Hepatocyte (in vitro differentiated cells): ENCODE measurements around the gene NBPF9. TPM values are rescaled to one million over a fixed set of nuclear protein-coding genes. Genes with fewer than 3 reads are reported as not detected.
"Not testable (repeated sequence)": the region's sequence is repeated elsewhere in the genome, so short reads cannot be mapped to it uniquely, and the experiment has no call there.

Experiments
- DNase-seq: peaks from one replicate; pipeline ENCODE4 v3.0.0-alpha.2; 2016; ENCODE audit warnings: low spot score
- H2AFZ ChIP-seq: fragments of 200-600 bp; sonication (generic); 2 replicates; pipeline ENCODE4 v1.6.0; 2016; ENCODE audit warnings: antibody characterized with exemption, mild to moderate bottlenecking
- H3K27ac ChIP-seq: fragments of 200-600 bp; sonication (generic); 2 replicates; pipeline ENCODE4 v1.5.1; 2016; ENCODE audit warnings: mild to moderate bottlenecking
- H3K27me3 ChIP-seq: fragments of 200-600 bp; sonication (generic); 2 replicates; pipeline ENCODE4 v1.6.1; 2016
- H3K36me3 ChIP-seq: fragments of 200-600 bp; sonication (generic); replicated peaks from 2 replicates; pipeline ENCODE4 v1.5.1; 2016; ENCODE audit warnings: low read depth; ENCODE audit not compliant: insufficient read depth
- H3K4me1 ChIP-seq: fragments of 200-600 bp; sonication (generic); 2 replicates; pipeline ENCODE4 v1.5.1; 2016; ENCODE audit warnings: mild to moderate bottlenecking, moderate library complexity; ENCODE audit not compliant: insufficient read depth
- H3K4me2 ChIP-seq: fragments of 200-600 bp; sonication (generic); 2 replicates; pipeline ENCODE4 v1.6.0; 2016
- H3K4me3 ChIP-seq: fragments of 200-600 bp; sonication (generic); 2 replicates; pipeline ENCODE4 v1.5.1; 2016; ENCODE audit warnings: mild to moderate bottlenecking
- H3K79me2 ChIP-seq: fragments of 200-600 bp; sonication (generic); 2 replicates; pipeline ENCODE4 v1.6.0; 2017; ENCODE audit warnings: mild to moderate bottlenecking
- H3K9me2 ChIP-seq: fragments of 200-600 bp; sonication (generic); replicated peaks from 2 replicates; pipeline ENCODE4 v1.6.0; 2017; ENCODE audit warnings: mild to moderate bottlenecking; ENCODE audit not compliant: insufficient read depth
- H3K9me3 ChIP-seq: fragments of 200-600 bp; sonication (generic); 2 replicates; pipeline ENCODE4 v1.5.1; 2016; ENCODE audit warnings: low read depth, mild to moderate bottlenecking
- H4K20me1 ChIP-seq: fragments of 200-600 bp; sonication (generic); 2 replicates; pipeline ENCODE4 v1.6.0; 2016; ENCODE audit warnings: mild to moderate bottlenecking; ENCODE audit not compliant: insufficient read depth, poor library complexity, severe bottlenecking
- WGBS: methylation state at CpG from one replicate; pipeline ENCODE4 v1.1.6; 2016; ENCODE audit warnings: low lambda C conversion rate; ENCODE audit errors: missing lambda C conversion rate; 5-methylcytosine and 5-hydroxymethylcytosine counted together
- polyA plus RNA-seq: library from polyadenylated mRNA; unstranded; fragments of >200 nt; fragmentation: Nextera tagmentation; extraction: Ambion mirVana; gene quantifications from 2 replicates; pipeline ENCODE4 v1.2.1, GENCODE V29; 2016
- total RNA-seq: library from RNA; depleted of rRNA; stranded (reverse); fragments of >200 nt; gene quantifications from 2 replicates; pipeline ENCODE4 v1.2.3, GENCODE V29; 2014

The NBPF9 gene
- total and polyA plus RNA-seq, 2 experiments from 2014 or later = 13.3 to 17.0 TPM

DNA sequence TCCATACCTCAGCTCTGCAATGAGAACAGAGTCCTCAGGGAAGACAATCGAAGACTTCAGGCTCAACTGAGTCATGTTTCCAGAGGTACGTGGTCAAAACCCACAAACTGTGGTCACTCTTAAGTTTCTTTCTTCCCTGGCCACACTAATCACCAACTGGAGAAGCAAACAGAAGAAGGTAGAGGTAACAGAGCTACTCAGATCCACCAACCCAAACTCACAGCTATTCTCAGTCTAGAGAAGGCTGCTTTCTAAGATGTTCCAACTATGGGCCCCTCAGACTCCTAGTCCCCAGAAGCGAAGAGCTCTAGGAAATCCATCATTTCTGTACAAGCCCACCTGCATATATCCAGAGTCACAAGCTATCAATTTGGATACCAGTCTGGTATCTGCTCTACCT lies 84.8 kb downstream of the NBPF9 start:
- not testable (repeated sequence) for H3K9me2 ChIP-seq, H3K4me2 ChIP-seq, H4K20me1 ChIP-seq, H3K4me1 ChIP-seq, H3K4me3 ChIP-seq, H3K27me3 ChIP-seq, H3K79me2 ChIP-seq, H3K9me3 ChIP-seq, H3K27ac ChIP-seq, DNase-seq, H2AFZ ChIP-seq, H3K36me3 ChIP-seq
- 100% methylated on average over 2 of the region's 3 CpGs for WGBS

DNA sequence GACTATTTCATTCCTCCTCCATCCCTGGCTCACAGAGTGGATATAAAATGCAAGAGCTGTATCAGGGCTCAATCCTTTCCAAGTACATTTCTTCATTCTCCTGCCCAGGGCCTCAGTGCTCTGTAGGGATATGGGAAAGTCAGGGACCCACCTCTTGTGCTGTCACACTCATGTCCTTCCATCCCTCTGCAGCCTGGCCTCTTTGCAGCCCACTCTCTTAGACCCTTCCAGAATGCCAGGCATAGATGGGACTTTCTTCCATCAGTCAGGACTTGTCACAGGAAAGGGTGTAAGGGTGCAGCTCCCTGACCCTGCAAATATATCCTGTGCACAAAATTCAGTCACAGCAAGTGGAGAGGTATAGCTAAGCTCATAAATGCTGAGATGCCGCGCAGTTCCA lies 86.7 kb downstream of the NBPF9 start:
- not testable (repeated sequence) for H3K4me3 ChIP-seq, H4K20me1 ChIP-seq, H3K4me2 ChIP-seq, H2AFZ ChIP-seq, H3K27me3 ChIP-seq, DNase-seq, H3K36me3 ChIP-seq, H3K9me2 ChIP-seq, H3K9me3 ChIP-seq, H3K27ac ChIP-seq, H3K4me1 ChIP-seq, H3K79me2 ChIP-seq
- 100% methylated on average over 2 of the region's 2 CpGs for WGBS

DNA sequence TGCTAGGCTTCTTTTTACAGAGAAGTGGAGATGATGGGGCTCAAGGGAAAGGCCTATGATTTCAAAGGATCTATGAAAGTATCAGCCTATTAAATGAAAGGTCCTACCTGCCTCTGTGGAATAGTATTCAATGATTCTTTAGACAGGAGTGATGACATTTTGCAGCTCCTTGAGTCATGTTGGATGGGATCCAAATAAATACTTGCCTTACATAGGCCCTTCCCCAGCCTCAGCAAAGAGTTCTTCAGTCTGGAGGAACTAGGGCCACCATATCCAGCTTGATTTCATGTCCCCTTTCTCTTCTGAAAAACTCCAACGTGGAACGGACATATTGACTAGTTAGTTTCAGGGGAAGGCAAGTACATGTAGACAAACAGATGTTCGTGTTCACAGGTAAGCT lies 87.8 kb downstream of the NBPF9 start:
- not testable (repeated sequence) for H2AFZ ChIP-seq, H3K4me1 ChIP-seq, H4K20me1 ChIP-seq, H3K4me2 ChIP-seq, H3K27ac ChIP-seq, H3K9me3 ChIP-seq, H3K9me2 ChIP-seq, H3K4me3 ChIP-seq, DNase-seq, H3K79me2 ChIP-seq, H3K27me3 ChIP-seq, H3K36me3 ChIP-seq
- WGBS = 80% methylated on average over 3 of the region's 3 CpGs

DNA sequence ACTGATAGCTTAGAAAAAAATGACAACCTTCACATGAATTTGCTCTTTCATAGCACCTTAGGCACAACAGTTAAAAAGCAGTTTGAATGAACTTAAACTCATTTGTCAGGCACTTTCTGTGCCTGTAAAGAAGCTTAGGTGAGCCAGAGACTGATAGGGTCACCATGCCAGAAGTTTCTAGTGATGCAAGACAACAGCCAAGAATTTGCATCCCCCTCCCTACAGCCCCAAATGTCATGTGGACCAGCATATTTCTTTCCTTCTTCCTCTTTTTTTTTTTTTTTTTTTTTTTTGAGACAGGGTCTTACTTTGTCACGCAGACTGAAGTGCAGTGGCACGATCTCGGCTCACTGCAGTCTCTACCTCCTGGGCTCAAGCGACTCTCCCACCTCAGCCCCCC lies 89.8 kb downstream of the NBPF9 start:
- H3K9me2 ChIP-seq, H3K4me2 ChIP-seq, H3K9me3 ChIP-seq, DNase-seq, H3K36me3 ChIP-seq, H3K4me3 ChIP-seq, H4K20me1 ChIP-seq, H3K27me3 ChIP-seq, H3K27ac ChIP-seq, H3K4me1 ChIP-seq, H2AFZ ChIP-seq, H3K79me2 ChIP-seq: not testable (repeated sequence)
- WGBS = 97% methylated on average over 4 of the region's 4 CpGs

DNA sequence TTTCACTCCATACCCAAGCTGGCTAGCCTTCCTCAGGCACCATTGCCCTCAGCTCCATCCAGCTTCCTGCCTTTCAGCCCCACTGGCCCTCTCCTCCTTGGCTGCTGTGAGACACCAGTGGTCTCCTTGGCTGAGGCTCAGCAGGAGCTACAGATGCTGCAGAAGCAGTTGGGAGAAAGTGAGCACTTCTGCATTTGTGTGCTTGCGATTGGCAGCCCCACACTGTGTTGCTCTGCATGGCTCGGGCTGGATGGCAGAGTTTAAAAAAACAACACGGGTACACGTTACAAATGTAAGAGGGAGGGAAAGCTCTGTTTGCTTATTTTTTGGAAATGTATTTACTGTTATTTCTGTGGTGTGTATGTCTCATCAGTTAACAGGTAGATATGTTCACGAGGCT lies 90.8 kb downstream of the NBPF9 start:
- 100% methylated on average over 2 of the region's 5 CpGs for WGBS
- H3K27me3 ChIP-seq = not testable (repeated sequence)

DNA sequence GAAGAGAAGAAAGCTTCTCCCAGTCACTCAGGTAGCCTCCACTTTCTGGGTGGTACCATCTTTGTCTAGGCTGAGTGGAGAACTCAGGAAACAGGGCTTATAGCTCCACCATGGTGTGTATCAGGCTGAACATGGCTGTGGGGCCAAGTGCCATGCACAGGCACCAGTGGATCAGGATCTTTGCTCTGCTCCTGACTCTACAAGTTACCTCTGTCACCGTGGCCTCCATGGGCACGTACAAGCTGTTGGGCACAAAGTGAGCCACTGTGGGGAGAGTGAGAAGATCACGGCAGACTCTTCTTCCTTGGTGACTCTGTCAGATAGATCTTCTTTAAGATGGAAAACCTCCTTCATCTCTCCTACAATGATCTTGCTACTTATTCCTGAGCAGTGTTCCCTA lies 93.6 kb downstream of the NBPF9 start:
- 98% methylated on average over 3 of the region's 3 CpGs for WGBS
- H3K27ac ChIP-seq = not testable (repeated sequence)

More for the DNA sequence above, 90.8 kb downstream of the NBPF9 start:
- H2AFZ ChIP-seq, H3K4me2 ChIP-seq, H4K20me1 ChIP-seq, H3K4me1 ChIP-seq, H3K79me2 ChIP-seq, H3K4me3 ChIP-seq, H3K9me3 ChIP-seq, H3K36me3 ChIP-seq, H3K27ac ChIP-seq, DNase-seq, H3K9me2 ChIP-seq: not testable (repeated sequence)

DNA sequence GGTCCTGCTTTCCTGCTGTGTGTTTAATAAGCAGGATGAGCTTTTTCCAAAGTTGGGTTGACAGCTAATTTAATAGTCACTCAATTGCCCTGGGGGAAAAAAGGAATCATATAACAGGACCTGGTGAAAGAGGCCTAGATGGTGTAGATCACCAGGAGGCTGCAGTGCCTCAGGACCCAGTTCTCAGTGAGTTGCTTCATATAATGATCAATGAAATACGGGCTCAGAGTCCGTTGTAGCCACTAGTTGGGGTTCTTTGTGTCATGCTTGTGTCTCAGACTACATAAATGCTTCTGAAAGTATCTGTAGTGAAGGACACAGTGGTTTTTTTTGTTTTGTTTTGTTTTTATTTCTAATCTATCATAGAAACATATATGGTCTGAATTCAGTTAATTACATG lies 94.6 kb downstream of the NBPF9 start:
- not testable (repeated sequence) for H4K20me1 ChIP-seq, H3K27ac ChIP-seq, H2AFZ ChIP-seq, H3K4me2 ChIP-seq, H3K4me3 ChIP-seq, DNase-seq, H3K4me1 ChIP-seq, H3K9me2 ChIP-seq, H3K36me3 ChIP-seq, H3K79me2 ChIP-seq, H3K9me3 ChIP-seq, H3K27me3 ChIP-seq
- 94% methylated on average over 2 of the region's 2 CpGs for whole genome bisulfite sequencing

More for the DNA sequence above, 93.6 kb downstream of the NBPF9 start:
- not testable (repeated sequence) for H3K79me2 ChIP-seq, H3K4me1 ChIP-seq, DNase-seq, H3K9me2 ChIP-seq, H4K20me1 ChIP-seq, H3K27me3 ChIP-seq, H3K36me3 ChIP-seq, H3K9me3 ChIP-seq, H2AFZ ChIP-seq, H3K4me3 ChIP-seq, H3K4me2 ChIP-seq

DNA sequence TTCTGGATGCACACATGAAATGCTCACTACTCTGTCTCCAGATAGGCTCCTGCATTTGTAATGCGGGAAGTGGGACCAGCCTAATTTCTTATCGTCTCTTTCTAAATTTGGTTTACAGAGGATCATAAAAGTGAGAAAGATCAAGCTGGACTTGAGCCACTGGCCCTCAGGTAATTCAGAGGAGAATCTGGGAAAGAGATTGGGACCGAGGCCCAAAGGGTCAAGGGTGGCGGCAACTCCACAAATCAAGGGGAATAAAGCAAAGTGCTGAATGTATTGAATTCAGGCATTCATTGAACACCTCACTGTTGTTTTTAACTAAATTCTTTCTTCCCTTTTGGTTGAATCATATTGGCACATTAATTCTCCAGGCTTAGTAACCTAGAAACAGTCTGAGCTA lies 95.0 kb downstream of the NBPF9 start:
- H3K9me2 ChIP-seq, H3K4me3 ChIP-seq, H2AFZ ChIP-seq, DNase-seq, H3K9me3 ChIP-seq, H3K4me2 ChIP-seq, H3K27me3 ChIP-seq, H4K20me1 ChIP-seq, H3K36me3 ChIP-seq, H3K4me1 ChIP-seq, H3K79me2 ChIP-seq, H3K27ac ChIP-seq: not testable (repeated sequence)
- WGBS = no CpG with 5 or more reads among the region's 4 CpGs
